Measurements from ENCODE around the gene RPS3. TPM values are rescaled to one million over a fixed set of nuclear protein-coding genes. Genes with fewer than 3 reads are reported as not detected.

RPS3 gene
- total and polyA plus RNA-seq, 4 donors: 552 to 1,871 (median 1,206) TPM

- H3K36me3 ChIP-seq (ENCODE audit: control insufficient read depth, insufficient read depth, low read length): peaks cover 52% of the 10 kb centered on the region
- no peaks in the 10 kb centered on the region for H3K27me3 ChIP-seq (ENCODE audit: control insufficient read depth, insufficient read depth, low read length)
- no peak for DNase-seq (ENCODE audit: low read depth in 4 of 6, low spot score in 6 of 6)
- H3K27ac ChIP-seq (ENCODE audit: low read depth, low read length): peak overlapping the region; percentile 13
- no peak overlapping the region for H3K4me3 ChIP-seq (ENCODE audit: low read depth, low read length)
- H3K4me1 ChIP-seq (ENCODE audit: control insufficient read depth, insufficient read depth, low read length): peaks cover 16% of the 10 kb centered on the region
- H3K9me3 ChIP-seq (ENCODE audit: control insufficient read depth, insufficient read depth, low read length): no peaks in the 10 kb centered on the region
- WGBS (ENCODE audit: insufficient coverage): 90% methylated on average over 12 of the region's 15 CpGs
These were observed 23.2 kb downstream of the RPS3 start for GRCh38 chr11:75422248-75423231.

- Histone ChIP-seq H3K9me3 (ENCODE audit: control insufficient read depth, insufficient read depth, low read length) (no peaks in the 10 kb centered on the region), H3K27ac (ENCODE audit: low read depth, low read length) (no peak overlapping the region), H3K4me3 (ENCODE audit: low read depth, low read length) (no peak overlapping the region), H3K27me3 (ENCODE audit: control insufficient read depth, insufficient read depth, low read length) (no peaks in the 10 kb centered on the region), H3K4me1 (ENCODE audit: control insufficient read depth, insufficient read depth, low read length) (peaks cover 16% of the 10 kb centered on the region), H3K36me3 (ENCODE audit: control insufficient read depth, insufficient read depth, low read length) (peaks cover 44% of the 10 kb centered on the region)
- WGBS (ENCODE audit: insufficient coverage): 50% methylated on average over 2 of the region's 9 CpGs
- DNase-seq (ENCODE audit: low read depth in 4 of 6, low spot score in 6 of 6): no peak
These were observed 24.4 kb downstream of the RPS3 start for GRCh38 chr11:75423721-75424120.

GRCh38 chr11:75424396-75424795, 25.1 kb downstream of the RPS3 start:
- H3K4me3 ChIP-seq (ENCODE audit: low read depth, low read length): no peak overlapping the region
- WGBS (ENCODE audit: insufficient coverage): no CpG with 5 or more reads among the region's 1 CpG
- peaks cover 2% of the 10 kb centered on the region for H3K9me3 ChIP-seq (ENCODE audit: control insufficient read depth, insufficient read depth, low read length)
- peaks cover 6% of the 10 kb centered on the region for H3K27me3 ChIP-seq (ENCODE audit: control insufficient read depth, insufficient read depth, low read length)
- H3K27ac ChIP-seq (ENCODE audit: low read depth, low read length): no peak overlapping the region
- peaks cover 19% of the 10 kb centered on the region for H3K4me1 ChIP-seq (ENCODE audit: control insufficient read depth, insufficient read depth, low read length)
- peaks cover 43% of the 10 kb centered on the region for H3K36me3 ChIP-seq (ENCODE audit: control insufficient read depth, insufficient read depth, low read length)
- peak in 1 of 6 donors; percentile 71 for DNase-seq (ENCODE audit: low read depth in 4 of 6, low spot score in 6 of 6)

GRCh38 chr11:75425422-75425821, 26.1 kb downstream of the RPS3 start:
- H3K9me3 ChIP-seq (ENCODE audit: control insufficient read depth, insufficient read depth, low read length): peaks cover 2% of the 10 kb centered on the region
- no peak overlapping the region for H3K4me3 ChIP-seq (ENCODE audit: low read depth, low read length)
- H3K4me1 ChIP-seq (ENCODE audit: control insufficient read depth, insufficient read depth, low read length): peaks cover 20% of the 10 kb centered on the region
- H3K36me3 ChIP-seq (ENCODE audit: control insufficient read depth, insufficient read depth, low read length): peaks cover 40% of the 10 kb centered on the region
- peaks cover 10% of the 10 kb centered on the region for H3K27me3 ChIP-seq (ENCODE audit: control insufficient read depth, insufficient read depth, low read length)
- 43% methylated on average over 27 of the region's 29 CpGs for WGBS (ENCODE audit: insufficient coverage)
- no peak overlapping the region for H3K27ac ChIP-seq (ENCODE audit: low read depth, low read length)
- no peak for DNase-seq (ENCODE audit: low read depth in 4 of 6, low spot score in 6 of 6)

GRCh38 chr11:75426720-75427086, 27.4 kb downstream of the RPS3 start:
- no peak overlapping the region for H3K27ac ChIP-seq (ENCODE audit: low read depth, low read length)
- DNase-seq (ENCODE audit: low read depth in 4 of 6, low spot score in 6 of 6): no peak
- H3K9me3 ChIP-seq (ENCODE audit: control insufficient read depth, insufficient read depth, low read length): peaks cover 2% of the 10 kb centered on the region
- H3K36me3 ChIP-seq (ENCODE audit: control insufficient read depth, insufficient read depth, low read length): peaks cover 30% of the 10 kb centered on the region
- 87% methylated on average over 4 of the region's 5 CpGs for WGBS (ENCODE audit: insufficient coverage)
- no peak overlapping the region for H3K4me3 ChIP-seq (ENCODE audit: low read depth, low read length)
- H3K27me3 ChIP-seq (ENCODE audit: control insufficient read depth, insufficient read depth, low read length): peaks cover 23% of the 10 kb centered on the region
- peaks cover 18% of the 10 kb centered on the region for H3K4me1 ChIP-seq (ENCODE audit: control insufficient read depth, insufficient read depth, low read length)

- H3K4me1 ChIP-seq (ENCODE audit: control insufficient read depth, insufficient read depth, low read length): peaks cover 21% of the 10 kb centered on the region
- H3K36me3 ChIP-seq (ENCODE audit: control insufficient read depth, insufficient read depth, low read length): peaks cover 30% of the 10 kb centered on the region
- peaks cover 2% of the 10 kb centered on the region for H3K9me3 ChIP-seq (ENCODE audit: control insufficient read depth, insufficient read depth, low read length)
- no peak overlapping the region for H3K27ac ChIP-seq (ENCODE audit: low read depth, low read length)
- H3K27me3 ChIP-seq (ENCODE audit: control insufficient read depth, insufficient read depth, low read length): peaks cover 28% of the 10 kb centered on the region
- DNase-seq (ENCODE audit: low read depth in 4 of 6, low spot score in 6 of 6): no peak
- H3K4me3 ChIP-seq (ENCODE audit: low read depth, low read length): no peak overlapping the region
These were observed 27.9 kb downstream of the RPS3 start for GRCh38 chr11:75427181-75427580.

- 19% methylated on average over 28 of the region's 32 CpGs for WGBS (ENCODE audit: insufficient coverage)
- peak; percentile 74 to 95 (median 80) for DNase-seq (ENCODE audit: low read depth in 4 of 6, low spot score in 6 of 6)
These were observed 29.0 kb downstream of the RPS3 start for GRCh38 chr11:75428281-75428724.

GRCh38 chr11:75428989-75429640, 29.8 kb downstream of the RPS3 start:
- WGBS (ENCODE audit: insufficient coverage): 68% methylated on average over 12 of the region's 16 CpGs
- Histone ChIP-seq H3K9me3 (ENCODE audit: control insufficient read depth, insufficient read depth, low read length) (peaks cover 2% of the 10 kb centered on the region), H3K4me1 (ENCODE audit: control insufficient read depth, insufficient read depth, low read length) (peaks cover 38% of the 10 kb centered on the region), H3K27me3 (ENCODE audit: control insufficient read depth, insufficient read depth, low read length) (peaks cover 36% of the 10 kb centered on the region), H3K4me3 (ENCODE audit: low read depth, low read length) (peak overlapping the region; percentile 13), H3K36me3 (ENCODE audit: control insufficient read depth, insufficient read depth, low read length) (peaks cover 16% of the 10 kb centered on the region), H3K27ac (ENCODE audit: low read depth, low read length) (no peak overlapping the region)
- DNase-seq (ENCODE audit: low read depth in 4 of 6, low spot score in 6 of 6): no peak

More at GRCh38 chr11:75428281-75428724, 29.0 kb downstream of the RPS3 start:
- peak overlapping the region; percentile 40 for H3K4me3 ChIP-seq (ENCODE audit: low read depth, low read length)
- no peak overlapping the region for H3K27ac ChIP-seq (ENCODE audit: low read depth, low read length)
- H3K27me3 ChIP-seq (ENCODE audit: control insufficient read depth, insufficient read depth, low read length): peaks cover 36% of the 10 kb centered on the region
- H3K9me3 ChIP-seq (ENCODE audit: control insufficient read depth, insufficient read depth, low read length): peaks cover 2% of the 10 kb centered on the region
- H3K36me3 ChIP-seq (ENCODE audit: control insufficient read depth, insufficient read depth, low read length): peaks cover 21% of the 10 kb centered on the region
- H3K4me1 ChIP-seq (ENCODE audit: control insufficient read depth, insufficient read depth, low read length): peaks cover 32% of the 10 kb centered on the region

GRCh38 chr11:75429641-75429901, 30.3 kb downstream of the RPS3 start:
- peak overlapping the region; percentile 13 for H3K4me3 ChIP-seq (ENCODE audit: low read depth, low read length)
- H3K27ac ChIP-seq (ENCODE audit: low read depth, low read length): no peak overlapping the region

More at GRCh38 chr11:75429641-75429901, 30.3 kb downstream of the RPS3 start:
- Histone ChIP-seq H3K36me3 (ENCODE audit: control insufficient read depth, insufficient read depth, low read length) (peaks cover 14% of the 10 kb centered on the region), H3K27me3 (ENCODE audit: control insufficient read depth, insufficient read depth, low read length) (peaks cover 36% of the 10 kb centered on the region), H3K4me1 (ENCODE audit: control insufficient read depth, insufficient read depth, low read length) (peaks cover 39% of the 10 kb centered on the region), H3K9me3 (ENCODE audit: control insufficient read depth, insufficient read depth, low read length) (peaks cover 2% of the 10 kb centered on the region)
- WGBS (ENCODE audit: insufficient coverage): 15% methylated on average over 25 of the region's 25 CpGs
- DNase-seq (ENCODE audit: low read depth in 4 of 6, low spot score in 6 of 6): no peak

Measured in spinal cord (tissue), 10 donors.